ENCODE results near the gene SS18.
A peak's percentile ranks its signal among the peaks of the same experiment; 100 is the strongest.
"Not testable (repeated sequence)": the region's sequence is repeated elsewhere in the genome, so short reads cannot be mapped to it uniquely, and the experiment has no call there.

SS18 gene

GRCh38 chr18:26090130-26091046 lies at the start of gene SS18:
SS18 (minus strand) TSS chr18:26090613; CDS start chr18:26090569, 44 bp downstream.
- peak; percentile 78 for DNase-seq (ENCODE audit: low read depth in 2 of 2)

- DNase-seq (ENCODE audit: low read depth in 2 of 2) = no peak
Observed at GRCh38 chr18:26135548-26135947, 45.1 kb upstream of the SS18 start.

GRCh38 chr18:26134107-26134506 lies 43.7 kb upstream of the SS18 start:
- DNase-seq (ENCODE audit: low read depth in 2 of 2) = no peak

- DNase-seq (ENCODE audit: low read depth in 2 of 2) = peak in 1 of 2 donors; percentile 11
Observed at GRCh38 chr18:26133652-26134051, 43.2 kb upstream of the SS18 start, which contains the start of gene PSMA8. PSMA8 (plus strand) TSS chr18:26133869; CDS start chr18:26133966, 97 bp downstream.

GRCh38 chr18:26128192-26128591 lies 37.8 kb upstream of the SS18 start:
- not testable (repeated sequence) for DNase-seq (ENCODE audit: low read depth in 2 of 2)

- DNase-seq (ENCODE audit: low read depth in 2 of 2) = no peak
Observed at GRCh38 chr18:26127786-26128185, 37.4 kb upstream of the SS18 start.

GRCh38 chr18:26121994-26122393 lies 31.6 kb upstream of the SS18 start:
- not testable (repeated sequence) for DNase-seq (ENCODE audit: low read depth in 2 of 2)

- no peak for DNase-seq (ENCODE audit: low read depth in 2 of 2)
Observed at GRCh38 chr18:26121476-26121875, 31.1 kb upstream of the SS18 start.

GRCh38 chr18:26119246-26119645 lies 28.8 kb upstream of the SS18 start:
- DNase-seq (ENCODE audit: low read depth in 2 of 2) = no peak

GRCh38 chr18:26104035-26104434 lies 13.6 kb upstream of the SS18 start:
- no peak for DNase-seq (ENCODE audit: low read depth in 2 of 2)

GRCh38 chr18:26103579-26103978 lies 13.2 kb upstream of the SS18 start:
- DNase-seq (ENCODE audit: low read depth in 2 of 2) = no peak

GRCh38 chr18:26097563-26097962 lies 7.2 kb upstream of the SS18 start:
- DNase-seq (ENCODE audit: low read depth in 2 of 2) = no peak

- DNase-seq (ENCODE audit: low read depth in 2 of 2) = no peak
Observed at GRCh38 chr18:26096852-26097251, 6.4 kb upstream of the SS18 start.

- DNase-seq (ENCODE audit: low read depth in 2 of 2) = no peak
Observed at GRCh38 chr18:26091047-26091630, 726 bp upstream of the SS18 start.

- no peak for DNase-seq (ENCODE audit: low read depth in 2 of 2)
Observed at GRCh38 chr18:26089293-26090129, 902 bp downstream of the SS18 start.

GRCh38 chr18:26088487-26088886 lies 1.9 kb downstream of the SS18 start:
- no peak for DNase-seq (ENCODE audit: low read depth in 2 of 2)

GRCh38 chr18:26086959-26087358 lies 3.5 kb downstream of the SS18 start:
- no peak for DNase-seq (ENCODE audit: low read depth in 2 of 2)

- DNase-seq (ENCODE audit: low read depth in 2 of 2) = no peak
Observed at GRCh38 chr18:26085056-26085455, 5.4 kb downstream of the SS18 start.

- DNase-seq (ENCODE audit: low read depth in 2 of 2) = no peak
Observed at GRCh38 chr18:26083099-26083498, 7.3 kb downstream of the SS18 start.

GRCh38 chr18:26082475-26082874 lies 7.9 kb downstream of the SS18 start:
- no peak for DNase-seq (ENCODE audit: low read depth in 2 of 2)

GRCh38 chr18:26074246-26074645 lies 16.2 kb downstream of the SS18 start:
- DNase-seq (ENCODE audit: low read depth in 2 of 2) = no peak

GRCh38 chr18:26073758-26074157 lies 16.7 kb downstream of the SS18 start:
- DNase-seq (ENCODE audit: low read depth in 2 of 2) = no peak

All from stimulated activated CD8-positive, alpha-beta memory T cell treated with anti-CD3 and anti-CD28 coated beads, Interleukin-7, amount 100 ng/mL, for 1 hour (primary cell).